Fibroblast of villous mesenchyme (primary cell): ENCODE measurements around the gene MRM1. TPM values are rescaled to one million over a fixed set of nuclear protein-coding genes. Genes with fewer than 3 reads are reported as not detected.

Source experiments
- DNase-seq: peaks from one replicate; pipeline ENCODE4 v3.0.0-alpha.2; 2010; ENCODE audit warnings: low read depth
- H3K4me3 ChIP-seq: 2 replicates; pipeline ENCODE4 v1.5.1; 2011; ENCODE audit warnings: low read depth, mild to moderate bottlenecking, low read length
- CTCF ChIP-seq: IDR thresholded peaks from 2 replicates; pipeline ENCODE4 v1.5.1; 2012; ENCODE audit warnings: low read depth, mild to moderate bottlenecking, low read length; ENCODE audit not compliant: insufficient read depth
- total RNA-seq: library from RNA; depleted of rRNA; stranded (reverse); fragments of >200 nt; gene quantifications from 2 replicates; pipeline ENCODE4 v1.2.3, GENCODE V29; 2012

The MRM1 gene
- 3.9 and 4.7 TPM in 2 replicates for total RNA-seq

GRCh38 chr17:36601303-36602029, at the start of gene MRM1:
TSS of gene MRM1 (plus strand) at chr17:36601583. CDS start at chr17:36601811, 228 bp downstream.
- peak within 1 kb of the TSS; percentile 94 for H3K4me3 ChIP-seq
- peak; percentile 5 for TF ChIP-seq CTCF
- DNase-seq: peak; percentile 92

- no peak for DNase-seq
- H3K4me3 ChIP-seq: no peak overlapping the region
- TF ChIP-seq CTCF: no peak
These were observed 47.9 kb upstream of the MRM1 start for GRCh38 chr17:36553459-36553858.

- DNase-seq: no peak
- no peak for TF ChIP-seq CTCF
- H3K4me3 ChIP-seq: no peak overlapping the region
These were observed 35.3 kb upstream of the MRM1 start for GRCh38 chr17:36566081-36566480.

- no peak for DNase-seq
- TF ChIP-seq CTCF: no peak
- no peak overlapping the region for H3K4me3 ChIP-seq
These were observed 26.4 kb upstream of the MRM1 start for GRCh38 chr17:36575028-36575427.

GRCh38 chr17:36576793-36577192, 24.6 kb upstream of the MRM1 start:
- no peak overlapping the region for H3K4me3 ChIP-seq
- DNase-seq: no peak
- no peak for TF ChIP-seq CTCF

- no peak for TF ChIP-seq CTCF
- no peak overlapping the region for H3K4me3 ChIP-seq
- peak; percentile 11 for DNase-seq
These were observed 22.7 kb upstream of the MRM1 start for GRCh38 chr17:36578671-36579070.

- no peak for DNase-seq
- TF ChIP-seq CTCF: no peak
These were observed 17.6 kb upstream of the MRM1 start for GRCh38 chr17:36583787-36584186.

More at GRCh38 chr17:36583787-36584186, 17.6 kb upstream of the MRM1 start:
- H3K4me3 ChIP-seq: no peak overlapping the region
